Ishikawa (cell line): Measurements from ENCODE around the gene AQP12A.

Experiments used
- CEBPB ChIP-seq: IDR thresholded peaks from 2 replicates; pipeline ENCODE4 v1.6.1; 2012
- CREB1 ChIP-seq: IDR thresholded peaks from 2 replicates; pipeline ENCODE4 v1.6.1; 2012; ENCODE audit warnings: low read depth
- EGR1 ChIP-seq: IDR thresholded peaks from 2 replicates; pipeline ENCODE4 v1.6.1; 2012
- EP300 ChIP-seq: IDR thresholded peaks from 2 replicates; pipeline ENCODE4 v1.6.1; 2012; ENCODE audit warnings: borderline replicate concordance
- FOXM1 ChIP-seq: IDR thresholded peaks from 2 replicates; pipeline ENCODE4 v1.6.1; 2012; ENCODE audit warnings: low read depth, borderline replicate concordance
- MAX ChIP-seq: IDR thresholded peaks from 2 replicates; pipeline ENCODE4 v1.6.1; 2012
- NFIC ChIP-seq: IDR thresholded peaks from 2 replicates; pipeline ENCODE4 v1.6.1; 2012
- RAD21 ChIP-seq: IDR thresholded peaks from 2 replicates; pipeline ENCODE4 v1.6.1; 2012; ENCODE audit warnings: low read depth
- REST ChIP-seq: IDR thresholded peaks from 2 replicates; pipeline ENCODE4 v1.6.1; 2012; ENCODE audit warnings: low read depth, mild to moderate bottlenecking
- TAF1 ChIP-seq: IDR thresholded peaks from 2 replicates; pipeline ENCODE4 v1.6.1; 2012; ENCODE audit warnings: low read depth, mild to moderate bottlenecking
- TCF12 ChIP-seq: IDR thresholded peaks from 2 replicates; pipeline ENCODE4 v1.6.1; 2012; ENCODE audit warnings: low read depth
- TEAD4 ChIP-seq: IDR thresholded peaks from 2 replicates; pipeline ENCODE4 v1.6.1; 2012
- USF1 ChIP-seq: IDR thresholded peaks from 2 replicates; pipeline ENCODE4 v1.6.1; 2012
- YY1 ChIP-seq: IDR thresholded peaks from 2 replicates; pipeline ENCODE4 v1.6.1; 2012; ENCODE audit warnings: low read depth
- ZBTB7A ChIP-seq: IDR thresholded peaks from 2 replicates; pipeline ENCODE4 v1.6.1; 2012; ENCODE audit warnings: low read depth

Gene AQP12A

GRCh38 chr2:240728361-240728760, 36.7 kb downstream of the AQP12A start:
- no peak for TF ChIP-seq TCF12
- no peak for TF ChIP-seq ZBTB7A
- TF ChIP-seq EP300, result no peak
- TF ChIP-seq RAD21, result no peak
- no peak for TF ChIP-seq EGR1
- TF ChIP-seq USF1, result no peak
- no peak for TF ChIP-seq CEBPB
- no peak for TF ChIP-seq YY1
- no peak for TF ChIP-seq NFIC
- no peak for TF ChIP-seq REST
- TF ChIP-seq TAF1, result no peak
- TF ChIP-seq MAX, result no peak

- TF ChIP-seq EP300 (no peak), USF1 (no peak), CREB1 (no peak), FOXM1 (no peak), RAD21 (no peak), TEAD4 (no peak)
Measured at GRCh38 chr2:240728827-240729226, 37.2 kb downstream of the AQP12A start.

GRCh38 chr2:240730501-240731177, 39.0 kb downstream of the AQP12A start:
- no peak for TF ChIP-seq CEBPB
- no peak for TF ChIP-seq YY1
- no peak for TF ChIP-seq TEAD4
- TF ChIP-seq USF1, result no peak
- no peak for TF ChIP-seq EGR1
- no peak for TF ChIP-seq MAX
- no peak for TF ChIP-seq REST
- TF ChIP-seq ZBTB7A, result no peak
- TF ChIP-seq FOXM1, result no peak
- TF ChIP-seq NFIC, result no peak
- no peak for TF ChIP-seq TCF12
- no peak for TF ChIP-seq RAD21
- TF ChIP-seq EP300, result no peak
- TF ChIP-seq CREB1, result no peak
- no peak for TF ChIP-seq TAF1

GRCh38 chr2:240731178-240731545, 39.5 kb downstream of the AQP12A start:
- TF ChIP-seq ZBTB7A (no peak), MAX (no peak), CREB1 (no peak), EGR1 (no peak), RAD21 (no peak), EP300 (no peak), USF1 (no peak), TCF12 (no peak), TEAD4 (no peak), NFIC (no peak), TAF1 (no peak), YY1 (no peak), CEBPB (no peak), REST (no peak), FOXM1 (no peak)
